GM18505 (cell line): Measurements from ENCODE around the gene PTTG2.

ENCODE experiments used
- ATAC-seq: cut with Tn5 transposase; IDR thresholded peaks from one replicate; pipeline ENCODE4 v1.9.1; 2021; ENCODE audit not compliant: unreplicated experiment
- POLR2A ChIP-seq: IDR thresholded peaks from 4 replicates; pipeline ENCODE4 v1.6.1; 2011; ENCODE audit warnings: borderline replicate concordance; ENCODE audit not compliant: insufficient read depth, insufficient read length; ENCODE audit errors: extremely low read depth

PTTG2 gene

DNA sequence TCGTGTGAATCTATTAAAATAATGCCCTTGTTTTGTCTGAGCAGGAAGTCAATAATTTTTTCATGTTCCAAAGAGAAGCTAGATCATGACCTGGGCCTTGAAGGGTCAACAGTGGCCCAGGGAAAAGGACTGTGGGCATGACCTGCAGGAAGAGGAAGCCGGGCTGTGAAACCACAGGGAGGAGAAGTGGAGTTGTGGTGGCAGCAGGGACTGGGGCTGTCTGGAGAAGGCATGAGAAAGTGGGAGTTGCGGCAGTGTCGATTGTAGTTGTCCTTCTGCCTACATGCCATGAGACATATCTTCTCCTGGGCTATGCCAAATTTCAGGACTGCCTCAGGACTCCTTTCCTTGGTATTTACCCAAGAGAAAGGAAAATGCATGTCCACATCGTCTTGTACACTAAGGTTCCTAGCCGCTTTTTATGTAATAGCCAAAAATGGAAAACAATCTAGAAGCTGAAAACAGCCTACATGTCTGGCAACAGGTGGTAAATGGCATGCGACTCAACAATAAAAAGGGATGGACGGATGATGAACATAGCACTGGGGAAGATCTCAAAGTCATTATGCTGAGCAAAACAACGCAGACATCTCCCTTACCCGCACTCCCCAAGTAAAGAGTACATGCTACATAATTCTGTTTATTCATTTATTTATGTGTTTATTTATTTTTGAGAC lies 13.6 kb upstream of the PTTG2 start:
- no peak for ATAC-seq
- no peak for TF ChIP-seq POLR2A

GRCh38 chr4:37948542-37948941 lies 11.7 kb upstream of the PTTG2 start:
- ATAC-seq: peak; percentile 58
- TF ChIP-seq POLR2A: no peak

GRCh38 chr4:37949636-37950426 lies 10.4 kb upstream of the PTTG2 start:
- no peak for TF ChIP-seq POLR2A
- no peak for ATAC-seq

- ATAC-seq: no peak
- no peak for TF ChIP-seq POLR2A
These were observed 8.5 kb upstream of the PTTG2 start for GRCh38 chr4:37951461-37952352.

DNA sequence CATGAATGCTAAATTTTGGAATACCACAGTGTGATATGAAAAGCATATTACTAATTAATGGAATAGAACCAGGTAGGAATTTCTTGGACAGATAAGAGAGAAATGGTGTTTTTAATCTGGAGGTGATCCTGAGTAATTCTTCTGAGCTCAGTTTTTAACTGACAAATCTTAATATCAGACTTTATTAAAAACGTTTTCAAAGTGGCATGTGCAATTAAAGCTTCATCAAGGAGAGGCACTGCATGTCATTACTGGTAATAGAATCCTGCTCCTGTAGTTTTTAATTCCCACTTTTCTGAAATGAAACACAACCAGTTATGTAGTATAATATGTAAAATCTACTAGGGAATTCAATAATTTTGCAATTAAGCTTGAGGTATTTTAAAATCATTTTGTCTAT lies 7.0 kb upstream of the PTTG2 start:
- no peak for ATAC-seq
- TF ChIP-seq POLR2A: no peak

DNA sequence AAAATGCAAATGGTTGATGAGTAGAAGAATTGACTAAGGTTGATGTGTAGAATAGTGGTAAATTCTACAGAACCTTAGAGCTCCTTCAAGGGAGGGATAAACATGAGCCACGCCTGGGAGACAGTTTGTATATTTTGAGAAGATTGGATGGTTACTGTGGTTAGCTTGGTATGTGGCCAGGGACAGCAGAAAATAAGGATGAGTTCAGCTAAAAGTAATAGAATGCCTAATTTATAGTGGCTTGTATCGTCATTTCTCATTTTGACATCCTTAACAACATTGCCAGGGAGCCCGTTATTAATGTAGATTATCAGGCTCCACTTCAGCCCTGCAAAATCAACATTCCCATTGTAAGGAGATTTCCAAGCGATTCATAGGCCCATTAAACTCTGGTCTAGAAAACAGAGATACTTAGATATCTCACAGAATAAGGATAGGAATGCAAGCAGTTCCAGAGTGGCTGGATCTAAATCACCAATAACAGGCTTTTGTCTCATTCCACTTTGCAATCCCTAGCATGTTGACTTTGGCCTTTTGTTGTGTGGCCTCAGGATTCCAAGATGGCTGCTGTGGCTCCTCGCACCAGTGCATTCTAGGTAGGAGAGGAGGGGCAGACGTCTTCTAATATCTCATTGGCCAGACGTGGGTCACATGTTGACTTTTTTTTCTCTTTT lies 6.4 kb upstream of the PTTG2 start:
- no peak for TF ChIP-seq POLR2A
- no peak for ATAC-seq

DNA sequence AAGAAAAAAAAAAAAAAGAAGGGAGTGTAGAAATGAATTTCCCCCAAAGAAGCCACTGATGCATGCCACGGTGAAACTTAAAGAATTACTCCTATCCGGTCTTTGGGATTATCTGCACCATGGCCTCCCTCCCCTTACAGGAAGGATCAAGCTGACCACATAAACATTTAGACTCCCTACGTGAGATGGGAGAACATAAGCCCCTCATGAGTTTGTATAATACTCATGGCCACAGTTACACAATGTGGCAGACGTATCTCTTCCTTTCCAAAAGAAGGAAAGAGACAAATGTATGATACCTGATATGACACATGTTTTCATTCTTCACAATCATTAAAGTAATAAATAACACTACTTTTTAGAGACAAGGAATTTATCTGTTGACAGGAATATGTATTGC lies 3.3 kb upstream of the PTTG2 start:
- ATAC-seq: no peak
- TF ChIP-seq POLR2A: no peak

DNA sequence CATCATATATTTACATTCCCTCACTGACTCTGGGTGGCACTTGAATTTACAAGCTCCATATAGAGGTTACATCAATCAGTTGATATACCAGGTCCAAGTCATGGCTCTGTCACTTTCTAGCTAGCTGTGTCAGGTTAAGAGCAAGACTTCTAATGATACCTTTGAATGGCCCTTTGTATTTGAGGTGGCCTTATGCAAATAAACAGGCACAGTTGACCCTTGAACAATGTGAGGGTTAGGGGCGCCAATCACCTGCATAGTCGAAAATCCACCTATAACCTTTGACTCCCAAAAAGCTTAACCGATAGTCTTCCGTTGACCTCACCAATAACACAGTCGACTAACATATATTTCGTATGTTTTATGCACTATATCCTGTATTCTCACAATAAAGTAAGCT lies 1.3 kb upstream of the PTTG2 start:
- no peak for TF ChIP-seq POLR2A
- ATAC-seq: no peak

GRCh38 chr4:37960679-37961450 lies 667 bp downstream of the PTTG2 start:
- no peak for ATAC-seq
- no peak for TF ChIP-seq POLR2A

- TF ChIP-seq POLR2A: no peak
- peak; percentile 85 for ATAC-seq
These were observed 4.7 kb downstream of the PTTG2 start for GRCh38 chr4:37964734-37965457.

- no peak for TF ChIP-seq POLR2A
- ATAC-seq: no peak
These were observed 5.8 kb downstream of the PTTG2 start for GRCh38 chr4:37966044-37966443.

DNA sequence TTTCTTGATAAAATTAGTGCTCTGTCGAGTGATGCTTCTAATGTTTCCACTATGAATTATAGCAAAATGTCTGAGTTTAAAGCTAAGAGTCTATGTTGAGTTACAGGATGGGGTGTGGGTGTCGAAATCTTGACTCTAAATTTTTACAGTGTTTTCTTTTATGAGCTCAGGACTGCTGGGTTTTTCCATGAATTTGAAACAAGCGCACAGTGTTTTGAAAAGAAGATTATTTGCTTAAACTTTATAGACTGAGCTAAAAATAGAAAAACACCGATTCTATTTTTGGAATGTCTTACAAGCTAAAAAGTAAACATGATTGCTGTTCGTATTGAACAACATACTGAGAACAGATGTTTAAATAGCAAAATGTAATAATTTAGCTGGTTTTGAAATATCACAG lies 7.5 kb downstream of the PTTG2 start:
- TF ChIP-seq POLR2A: no peak
- ATAC-seq: no peak
